NAMALWA (cell line): ENCODE data around the gene FBXO27.
"Not testable (repeated sequence)": the region's sequence is repeated elsewhere in the genome, so short reads cannot be mapped to it uniquely, and the experiment has no call there.

ENCODE experiments used
- DNase-seq: peaks from one replicate; pipeline ENCODE4 v3.0.0-alpha.2; 2015; ENCODE audit warnings: low spot score

The FBXO27 gene

GRCh38 chr19:38987745-38988144 is 44.6 kb downstream of the FBXO27 start:
- not testable (repeated sequence) for DNase-seq

GRCh38 chr19:38985262-38985661 is 47.1 kb downstream of the FBXO27 start:
- DNase-seq = no peak

- DNase-seq = no peak
Measured at GRCh38 chr19:38980583-38981374, 51.6 kb downstream of the FBXO27 start.

GRCh38 chr19:38979812-38980211 is 52.5 kb downstream of the FBXO27 start:
- no peak for DNase-seq

GRCh38 chr19:38978326-38978689 is 54.0 kb downstream of the FBXO27 start:
- DNase-seq = no peak

GRCh38 chr19:38977445-38978325 is 54.7 kb downstream of the FBXO27 start:
- DNase-seq = no peak

GRCh38 chr19:38975861-38976271 is 56.5 kb downstream of the FBXO27 start:
- no peak for DNase-seq

- DNase-seq = no peak
Measured at GRCh38 chr19:38975214-38975860, 57.0 kb downstream of the FBXO27 start, which contains the start of gene FBXO17. Gene FBXO17, minus strand, starts transcription at chr19:38975742. Its CDS starts 25,423 bp downstream, at chr19:38950319.

- no peak for DNase-seq
Measured at GRCh38 chr19:38974624-38975213, 57.6 kb downstream of the FBXO27 start.
